ENCODE results near the gene CAVIN3. TPM values are rescaled to one million over a fixed set of nuclear protein-coding genes. Genes with fewer than 3 reads are reported as not detected.

CAVIN3 gene
- total and polyA plus RNA-seq, 2 donors (not counting 3 experiments of a cell fraction or from before 2014, with no cell fraction given): 153 to 241 TPM

DNA sequence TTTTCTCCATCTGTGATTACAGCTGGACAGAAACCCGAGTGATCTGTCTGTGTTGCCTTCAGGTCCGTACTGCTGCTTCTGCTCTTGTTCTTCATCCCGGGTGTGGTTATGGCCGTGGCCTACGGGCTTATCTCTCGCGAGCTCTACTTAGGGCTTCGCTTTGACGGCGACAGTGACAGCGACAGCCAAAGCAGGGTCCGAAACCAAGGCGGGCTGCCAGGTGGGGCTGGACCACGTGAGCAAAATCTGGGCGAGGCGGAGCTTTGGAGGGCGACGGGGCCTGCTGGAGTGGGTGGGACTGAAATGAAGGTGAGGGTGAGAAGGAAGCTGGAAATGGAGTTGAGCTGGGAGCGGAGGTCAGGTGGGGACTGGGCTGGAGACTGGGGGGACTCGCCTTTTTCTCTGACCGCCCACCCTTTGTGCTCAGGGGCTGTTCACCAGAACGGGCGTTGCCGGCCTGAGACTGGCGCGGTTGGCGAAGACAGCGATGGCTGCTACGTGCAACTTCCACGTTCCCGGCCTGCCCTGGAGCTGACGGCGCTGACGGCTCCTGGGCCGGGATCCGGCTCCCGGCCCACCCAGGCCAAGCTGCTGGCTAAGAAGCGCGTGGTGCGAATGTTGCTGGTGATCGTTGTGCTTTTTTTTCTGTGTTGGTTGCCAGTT lies 49.6 kb downstream of the CAVIN3 start:
- FAIRE-seq (no peak), DNase-seq (ENCODE audit: low read depth, low spot score) (no peak)
- Histone ChIP-seq H3K79me2 (ENCODE audit: control insufficient read depth, insufficient read depth, low read length) (no peaks in the 10 kb centered on the region), H3K9me3 (replicated peaks; ENCODE audit: control insufficient read depth, insufficient read depth, low read length) (no peaks in the 10 kb centered on the region), H3K36me3 (ENCODE audit: control insufficient read depth in 2 of 2, extremely low read depth in 1 of 2, insufficient read depth in 2 of 2, low read length in 2 of 2) (no peaks in the 10 kb centered on the region), H3K9ac (replicated peaks; ENCODE audit: extremely low read depth, insufficient read depth, low read length) (no peak overlapping the region), H3K9me1 (replicated peaks; ENCODE audit: control insufficient read depth, extremely low read depth, insufficient read depth, low read length) (no peaks in the 10 kb centered on the region), H3K4me2 (ENCODE audit: insufficient read depth, low read length) (no peak overlapping the region), H3K27me3 (ENCODE audit: control insufficient read depth in 2 of 2, insufficient read depth in 2 of 2, low read length in 2 of 2) (peaks cover 0 to 5% of the 10 kb centered on the region in 2 experiments), H2AFZ (ENCODE audit: low read depth, low read length) (peak overlapping the region; percentile 2), H4K20me1 (replicated peaks; ENCODE audit: control insufficient read depth, extremely low read depth, insufficient read depth, low read length) (no peaks in the 10 kb centered on the region), H3K27ac (ENCODE audit: insufficient read depth, low read depth, low read length) (no peak overlapping the region), H3K4me1 (ENCODE audit: control insufficient read depth, extremely low read depth, insufficient read depth, low read length) (no peaks in the 10 kb centered on the region), H3K4me3 (replicated peaks in 1 of 3; ENCODE audit: insufficient read depth in 1 of 3, low read depth in 1 of 3, low read length in 3 of 3) (no peak overlapping the region)
- dilution Hi-C loops (cut with MboI; ENCODE audit: extremely low pct_ligation_motif_present, low sequenced_read_pairs) (no loop called here), intact Hi-C loops (cut with micrococcal nuclease) (no loop called here)
- CTCF ChIA-PET: interaction anchor here (0.7 to 1.2 kb wide), 4 partner anchors 9 to 278 kb away, joined by 3 to 7 read pairs (median 4); no protein-coding TSS in a partner anchor
- no TSS peak for BruUV-seq (replicated peaks)
- TF ChIP-seq GATA2 (IDR thresholded peaks at IDR 0.05; ENCODE audit: insufficient read depth, insufficient read length, low read depth, low read length): no peak
- no peak for TF ChIP-seq POLR2A (IDR thresholded peaks at IDR 0.05; ENCODE audit: low read depth, low read length)
- no peak for TF ChIP-seq FOS (IDR thresholded peaks at IDR 0.05; ENCODE audit: borderline replicate concordance, insufficient read depth, low read length)
- no peak for TF ChIP-seq MYC (IDR thresholded peaks at IDR 0.05; ENCODE audit: low read depth, low read length)
- TF ChIP-seq POLR2AphosphoS5 (IDR thresholded peaks at IDR 0.05; ENCODE audit: insufficient read depth, low read depth, low read length): no peak
- TF ChIP-seq, protein P1, sequence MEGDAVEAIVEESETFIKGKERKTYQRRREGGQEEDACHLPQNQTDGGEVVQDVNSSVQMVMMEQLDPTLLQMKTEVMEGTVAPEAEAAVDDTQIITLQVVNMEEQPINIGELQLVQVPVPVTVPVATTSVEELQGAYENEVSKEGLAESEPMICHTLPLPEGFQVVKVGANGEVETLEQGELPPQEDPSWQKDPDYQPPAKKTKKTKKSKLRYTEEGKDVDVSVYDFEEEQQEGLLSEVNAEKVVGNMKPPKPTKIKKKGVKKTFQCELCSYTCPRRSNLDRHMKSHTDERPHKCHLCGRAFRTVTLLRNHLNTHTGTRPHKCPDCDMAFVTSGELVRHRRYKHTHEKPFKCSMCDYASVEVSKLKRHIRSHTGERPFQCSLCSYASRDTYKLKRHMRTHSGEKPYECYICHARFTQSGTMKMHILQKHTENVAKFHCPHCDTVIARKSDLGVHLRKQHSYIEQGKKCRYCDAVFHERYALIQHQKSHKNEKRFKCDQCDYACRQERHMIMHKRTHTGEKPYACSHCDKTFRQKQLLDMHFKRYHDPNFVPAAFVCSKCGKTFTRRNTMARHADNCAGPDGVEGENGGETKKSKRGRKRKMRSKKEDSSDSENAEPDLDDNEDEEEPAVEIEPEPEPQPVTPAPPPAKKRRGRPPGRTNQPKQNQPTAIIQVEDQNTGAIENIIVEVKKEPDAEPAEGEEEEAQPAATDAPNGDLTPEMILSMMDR (IDR thresholded peaks at IDR 0.05; ENCODE audit: extremely low read depth in 1 of 2, insufficient read depth in 1 of 2, low read depth in 1 of 2, low read length in 2 of 2): no peak
- TF ChIP-seq, protein P2, sequence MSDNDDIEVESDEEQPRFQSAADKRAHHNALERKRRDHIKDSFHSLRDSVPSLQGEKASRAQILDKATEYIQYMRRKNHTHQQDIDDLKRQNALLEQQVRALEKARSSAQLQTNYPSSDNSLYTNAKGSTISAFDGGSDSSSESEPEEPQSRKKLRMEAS (IDR thresholded peaks at IDR 0.05; ENCODE audit: insufficient read depth, insufficient read length): no peak
- TF ChIP-seq JUN (IDR thresholded peaks at IDR 0.05; ENCODE audit: borderline replicate concordance, insufficient read depth, insufficient read length, low read depth): no peak
- no peak for TF ChIP-seq EZH2 (IDR thresholded peaks at IDR 0.05; ENCODE audit: borderline replicate concordance, low read depth, low read length, severe bottlenecking)
- POLR2A ChIA-PET: no interaction called here
